Measurements from ENCODE around the gene FBXO46. TPM values are rescaled to one million over a fixed set of nuclear protein-coding genes. Genes with fewer than 3 reads are reported as not detected.

FBXO46 gene
- polyA plus RNA-seq, 2 of the 4 experiments (the other 2 are of a cell fraction) = 4.9 to 12.7 TPM

GRCh38 chr19:45768984-45769782 lies 38.5 kb upstream of the FBXO46 start, which contains the start of gene SIX5:
Gene SIX5, minus strand, starts transcription at chr19:45769252. Its CDS starts 408 bp downstream, at chr19:45768844.
- POLR2A ChIA-PET = interaction anchor here (0.5 to 4.5 kb wide), 29 partner anchors 8 to 663 kb away, joined by 3 to 68 read pairs (median 5); partner anchors contain the start of genes DMPK, DMWD, FBXO46 and OPA3
- FAIRE-seq (peak; percentile 86), ATAC-seq (peak; percentile 46 to 79), DNase-seq (ENCODE audit: low read depth in 1 of 2, low spot score in 1 of 2) (peak; percentile 98 to 100)
- peak within 1 kb of the TSS; percentile 86 for H3K4me2 ChIP-seq
- peak within 1 kb of the TSS; percentile 93 to 99 for H3K27ac ChIP-seq
- H3K4me3 ChIP-seq = peak within 1 kb of the TSS; percentile 78
- WGBS (ENCODE audit: missing lambda C conversion rate) = 2% methylated on average over 43 of the region's 70 CpGs
- H3K9me3 ChIP-seq = no peaks in the 10 kb centered on the region
- CTCF ChIA-PET = interaction anchor here (0.6 to 74.3 kb wide), 29 partner anchors 13 to 1117 kb away, joined by 3 to 2204 read pairs (median 7); partner anchors contain the start of genes DMPK, DMWD, FBXO46 and FOXA3
- H3K4me1 ChIP-seq = peaks cover 18% of the 10 kb centered on the region
- peak; percentile 71 for TF ChIP-seq GATA3 (IDR thresholded peaks at IDR 0.05; ENCODE audit: borderline replicate concordance)
- TF ChIP-seq PHF8 (IDR thresholded peaks at IDR 0.05; ENCODE audit: borderline replicate concordance, low read depth) = peak; percentile 72
- TF ChIP-seq USF2 (IDR thresholded peaks at IDR 0.05) = 0 out of 2 replicates have a peak, but pooled peaks have one; percentile 26
- TF ChIP-seq HOXA7 (CRISPR knock-in tag; IDR thresholded peaks at IDR 0.05) = peak; percentile 90
- no peak for TF ChIP-seq ELK1 (IDR thresholded peaks at IDR 0.05; ENCODE audit: low read depth, low read length)
- no peak for TF ChIP-seq CBX2 (IDR thresholded peaks at IDR 0.05; ENCODE audit: borderline replicate concordance, low read depth)
- peak; percentile 72 for TF ChIP-seq RFX5 (IDR thresholded peaks at IDR 0.05)
- peak in 1 of 2 experiments; percentile 41; a peak in 1 of 5 replicates for TF ChIP-seq EP300 (IDR thresholded peaks at IDR 0.05)
- no peak for TF ChIP-seq ZFP36 (IDR thresholded peaks at IDR 0.05; ENCODE audit: borderline replicate concordance, partially characterized antibody)
- 0 out of 5 replicates have a peak, but pooled peaks of 1 of the 2 experiments have one; percentile 12 for TF ChIP-seq RAD21 (conservative IDR thresholded peaks at IDR 0.05 in 1 of 2, IDR thresholded peaks at IDR 0.05 in 1 of 2)
- 0 out of 2 replicates have a peak, but pooled peaks have one; percentile 69 for TF ChIP-seq E2F6 (IDR thresholded peaks at IDR 0.05; ENCODE audit: borderline replicate concordance, low read depth)
- peak; percentile 43; the same call in 1 of the 2 replicates for TF ChIP-seq HMGXB4 (CRISPR knock-in tag; IDR thresholded peaks at IDR 0.05; ENCODE audit: borderline replicate concordance)
- peak; percentile 34 for TF ChIP-seq MAFK (IDR thresholded peaks at IDR 0.05; ENCODE audit: partially characterized antibody)
- TF ChIP-seq ZC3H11A (IDR thresholded peaks at IDR 0.05) = no peak
- 0 out of 3 replicates have a peak, but pooled peaks have one; percentile 4 for TF ChIP-seq SMC3 (IDR thresholded peaks at IDR 0.05)
- no peak; the same call in 1 of the 2 replicates for TF ChIP-seq TFCP2L1 (CRISPR knock-in tag; IDR thresholded peaks at IDR 0.05)
- 0 out of 2 replicates have a peak, but pooled peaks have one; percentile 40 for TF ChIP-seq FOXS1 (CRISPR knock-in tag; IDR thresholded peaks at IDR 0.05)
- TF ChIP-seq TP53 (CRISPR knock-in tag; IDR thresholded peaks at IDR 0.05) = peak; percentile 94
- TF ChIP-seq FOSB (CRISPR knock-in tag; IDR thresholded peaks at IDR 0.05) = 0 out of 2 replicates have a peak, but pooled peaks have one; percentile 66
- TF ChIP-seq POLR2A (IDR thresholded peaks at IDR 0.05; ENCODE audit: low read length) = peak; percentile 96
- TF ChIP-seq MAX (IDR thresholded peaks at IDR 0.05) = peak; percentile 93
- TF ChIP-seq BCL3 (IDR thresholded peaks at IDR 0.05) = peak; percentile 86; the same call in 2 of the 3 replicates
- 0 out of 2 replicates have a peak, but pooled peaks have one; percentile 47 for TF ChIP-seq HOXB5 (CRISPR knock-in tag; IDR thresholded peaks at IDR 0.05)
- peak; percentile 34; the same call in 1 of the 2 replicates for TF ChIP-seq MYC (IDR thresholded peaks at IDR 0.05; ENCODE audit: borderline replicate concordance, low read length)
- peak; percentile 28; the same call in 1 of the 2 replicates for TF ChIP-seq EHF (CRISPR knock-in tag; IDR thresholded peaks at IDR 0.05)
- no peak for TF ChIP-seq FOSL2 (IDR thresholded peaks at IDR 0.05)
- 0 out of 2 replicates have a peak, but pooled peaks have one; percentile 16 for TF ChIP-seq FOSL2 (CRISPR knock-in tag; IDR thresholded peaks at IDR 0.05)
- TF ChIP-seq PBX3 (IDR thresholded peaks at IDR 0.05) = peak; percentile 99
- TF ChIP-seq KDM1A (IDR thresholded peaks at IDR 0.05; ENCODE audit: low read depth) = no peak
- TF ChIP-seq JUN (IDR thresholded peaks at IDR 0.05) = peak; percentile 43 to 86; a peak in 4 of 5 replicates
- no peak for TF ChIP-seq HES2 (IDR thresholded peaks at IDR 0.05)
- peak; percentile 86; the same call in 1 of the 2 replicates for TF ChIP-seq MAZ (IDR thresholded peaks at IDR 0.05; ENCODE audit: borderline replicate concordance, low read depth, low read length)
